ENCODE data around the gene C1QTNF4. TPM values are rescaled to one million over a fixed set of nuclear protein-coding genes. Genes with fewer than 3 reads are reported as not detected.
A peak's percentile ranks its signal among the peaks of the same experiment; 100 is the strongest.

Gene C1QTNF4
- total RNA-seq, 1 donor from 2014 or later: 0.20 TPM

- Mint-ChIP-seq H3K27me3 (ENCODE audit: low read depth, unreplicated experiment) (peaks cover 33% of the 10 kb centered on the region), H3K36me3 (ENCODE audit: low read depth, unreplicated experiment) (peaks cover 6% of the 10 kb centered on the region), H3K9me3 (ENCODE audit: unreplicated experiment) (no peaks in the 10 kb centered on the region), H3K4me3 (ENCODE audit: unreplicated experiment) (no peak overlapping the region), H3K27ac (ENCODE audit: unreplicated experiment) (no peak overlapping the region), H3K4me1 (ENCODE audit: low read depth, unreplicated experiment) (no peaks in the 10 kb centered on the region)
- peak overlapping the region; percentile 39 for H3K4me3 ChIP-seq (ENCODE audit: insufficient read depth, low read depth, low read length)
- DNase-seq (ENCODE audit: low read depth) (no peak), FAIRE-seq (no peak)
- no peaks in the 10 kb centered on the region for H3K36me3 ChIP-seq (ENCODE audit: insufficient read depth, low read length)
- H3K4me2 ChIP-seq (ENCODE audit: low read length): peak overlapping the region; percentile 79
- no peaks in the 10 kb centered on the region for H4K20me1 ChIP-seq (ENCODE audit: insufficient read depth, low read length)
- H3K27me3 ChIP-seq (ENCODE audit: insufficient read depth, low read length): peaks cover 35% of the 10 kb centered on the region
- H3K79me2 ChIP-seq (ENCODE audit: insufficient read depth, low read length): no peaks in the 10 kb centered on the region
- peak overlapping the region; percentile 52 for H3K9ac ChIP-seq (ENCODE audit: low read length)
- peaks cover 2% of the 10 kb centered on the region for H3K4me1 ChIP-seq (ENCODE audit: insufficient read depth, low read length)
- H2AFZ ChIP-seq (ENCODE audit: low read depth, low read length): peak overlapping the region; percentile 98
- no peak overlapping the region for H3K27ac ChIP-seq (ENCODE audit: low read depth, low read length)
- TF ChIP-seq CTCF (IDR thresholded peaks at IDR 0.05; ENCODE audit: insufficient read depth, low read depth, low read length) (no peak), EZH2 (IDR thresholded peaks at IDR 0.05; ENCODE audit: insufficient read depth, low read length) (peak; percentile 71)
- no peaks in the 10 kb centered on the region for H3K9me3 ChIP-seq (ENCODE audit: insufficient read depth, low read depth, low read length)
These were observed 4.0 kb downstream of the C1QTNF4 start for GRCh38 chr11:47589977-47590861.

GRCh38 chr11:47589584-47589976 is 4.6 kb downstream of the C1QTNF4 start:
- H3K4me2 ChIP-seq (ENCODE audit: low read length): peak overlapping the region; percentile 79
- TF ChIP-seq EZH2 (IDR thresholded peaks at IDR 0.05; ENCODE audit: insufficient read depth, low read length) (peak; percentile 86), CTCF (IDR thresholded peaks at IDR 0.05; ENCODE audit: insufficient read depth, low read depth, low read length) (no peak)
- no peak for FAIRE-seq
- peak overlapping the region; percentile 98 for H2AFZ ChIP-seq (ENCODE audit: low read depth, low read length)
- no peak overlapping the region for H3K27ac ChIP-seq (ENCODE audit: low read depth, low read length)
- no peak overlapping the region for H3K27ac Mint-ChIP-seq (ENCODE audit: unreplicated experiment)
- H3K79me2 ChIP-seq (ENCODE audit: insufficient read depth, low read length): no peaks in the 10 kb centered on the region
- H3K9me3 Mint-ChIP-seq (ENCODE audit: unreplicated experiment): no peaks in the 10 kb centered on the region
- H4K20me1 ChIP-seq (ENCODE audit: insufficient read depth, low read length): no peaks in the 10 kb centered on the region
- H3K9me3 ChIP-seq (ENCODE audit: insufficient read depth, low read depth, low read length): no peaks in the 10 kb centered on the region
- H3K4me3 Mint-ChIP-seq (ENCODE audit: unreplicated experiment): no peak overlapping the region
- no peak for DNase-seq (ENCODE audit: low read depth)
- H3K36me3 ChIP-seq (ENCODE audit: insufficient read depth, low read length): no peaks in the 10 kb centered on the region
- H3K4me1 Mint-ChIP-seq (ENCODE audit: low read depth, unreplicated experiment): no peaks in the 10 kb centered on the region
- H3K4me3 ChIP-seq (ENCODE audit: insufficient read depth, low read depth, low read length): peak overlapping the region; percentile 39
- H3K27me3 ChIP-seq (ENCODE audit: insufficient read depth, low read length): peaks cover 29% of the 10 kb centered on the region
- peaks cover 2% of the 10 kb centered on the region for H3K4me1 ChIP-seq (ENCODE audit: insufficient read depth, low read length)
- peaks cover 28% of the 10 kb centered on the region for H3K27me3 Mint-ChIP-seq (ENCODE audit: low read depth, unreplicated experiment)
- H3K36me3 Mint-ChIP-seq (ENCODE audit: low read depth, unreplicated experiment): peaks cover 10% of the 10 kb centered on the region
- H3K9ac ChIP-seq (ENCODE audit: low read length): peak overlapping the region; percentile 52

DNA sequence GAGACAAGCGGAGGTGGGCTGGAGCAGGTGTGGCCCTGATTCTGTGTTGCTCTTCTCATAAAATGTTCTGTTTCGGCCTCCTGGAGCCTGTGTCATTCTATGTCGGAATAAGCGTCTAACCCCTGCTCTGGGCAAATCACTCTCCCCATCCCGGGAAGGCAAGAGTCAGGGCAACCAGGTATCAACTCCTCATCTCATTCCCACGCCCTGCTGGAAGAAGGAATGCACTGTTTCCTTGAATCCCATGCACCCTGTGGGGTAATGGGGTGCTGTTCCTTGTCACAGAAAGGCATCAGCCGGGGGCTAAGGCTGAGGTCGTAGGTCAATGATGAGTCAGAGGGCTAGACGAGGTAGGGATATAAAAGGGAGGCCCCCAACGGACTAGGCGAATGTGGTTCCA is 5.1 kb downstream of the C1QTNF4 start:
- no peaks in the 10 kb centered on the region for H3K79me2 ChIP-seq (ENCODE audit: insufficient read depth, low read length)
- H2AFZ ChIP-seq (ENCODE audit: low read depth, low read length): peak overlapping the region; percentile 98
- no peak overlapping the region for H3K9ac ChIP-seq (ENCODE audit: low read length)
- no peaks in the 10 kb centered on the region for H3K9me3 ChIP-seq (ENCODE audit: insufficient read depth, low read depth, low read length)
- peaks cover 2% of the 10 kb centered on the region for H3K4me1 ChIP-seq (ENCODE audit: insufficient read depth, low read length)
- no peaks in the 10 kb centered on the region for H4K20me1 ChIP-seq (ENCODE audit: insufficient read depth, low read length)
- no peak for DNase-seq (ENCODE audit: low read depth)
- H3K36me3 ChIP-seq (ENCODE audit: insufficient read depth, low read length): no peaks in the 10 kb centered on the region
- H3K36me3 Mint-ChIP-seq (ENCODE audit: low read depth, unreplicated experiment): peaks cover 15% of the 10 kb centered on the region
- no peak for FAIRE-seq
- peaks cover 24% of the 10 kb centered on the region for H3K27me3 ChIP-seq (ENCODE audit: insufficient read depth, low read length)
- no peaks in the 10 kb centered on the region for H3K9me3 Mint-ChIP-seq (ENCODE audit: unreplicated experiment)
- no peak overlapping the region for H3K4me3 Mint-ChIP-seq (ENCODE audit: unreplicated experiment)
- H3K27ac Mint-ChIP-seq (ENCODE audit: unreplicated experiment): peak overlapping the region; percentile 41
- H3K27ac ChIP-seq (ENCODE audit: low read depth, low read length): no peak overlapping the region
- H3K4me3 ChIP-seq (ENCODE audit: insufficient read depth, low read depth, low read length): no peak overlapping the region
- peaks cover 25% of the 10 kb centered on the region for H3K27me3 Mint-ChIP-seq (ENCODE audit: low read depth, unreplicated experiment)
- no peaks in the 10 kb centered on the region for H3K4me1 Mint-ChIP-seq (ENCODE audit: low read depth, unreplicated experiment)
- TF ChIP-seq CTCF (IDR thresholded peaks at IDR 0.05; ENCODE audit: insufficient read depth, low read depth, low read length) (no peak), EZH2 (IDR thresholded peaks at IDR 0.05; ENCODE audit: insufficient read depth, low read length) (no peak)
- peak overlapping the region; percentile 79 for H3K4me2 ChIP-seq (ENCODE audit: low read length)
